Smooth muscle cell (in vitro differentiated cells): Measurements from ENCODE around the gene ZFHX2. TPM values are rescaled to one million over a fixed set of nuclear protein-coding genes. Genes with fewer than 3 reads are reported as not detected.

Experiments
- DNase-seq: peaks from one replicate; lab custom pipeline; 2025; ENCODE audit not compliant: unreplicated experiment; lab: John Stamatoyannopoulos, UW
- H2AFZ ChIP-seq: fragments of 200-600 bp; sonication (generic); 2 replicates; pipeline ENCODE4 v1.6.0; 2016; ENCODE audit warnings: antibody characterized with exemption, low read depth, mild to moderate bottlenecking
- H3F3A ChIP-seq: fragments of 200-600 bp; sonication (generic); 2 replicates; pipeline ENCODE4 v1.6.0; 2017; ENCODE audit warnings: antibody characterized with exemption, low read depth
- H3K27ac ChIP-seq: fragments of 200-600 bp; sonication (generic); 2 replicates; pipeline ENCODE4 v1.5.1; 2016; ENCODE audit warnings: low read depth, mild to moderate bottlenecking
- H3K27me3 ChIP-seq: fragments of 200-600 bp; sonication (generic); 2 replicates; pipeline ENCODE4 v1.6.1; 2016; ENCODE audit warnings: low read depth, mild to moderate bottlenecking
- H3K36me3 ChIP-seq: fragments of 200-600 bp; sonication (generic); 2 replicates; pipeline ENCODE4 v1.5.1; 2016; ENCODE audit warnings: low read depth
- H3K4me1 ChIP-seq: fragments of 200-600 bp; sonication (generic); 2 replicates; pipeline ENCODE4 v1.5.1; 2016; ENCODE audit warnings: low read depth
- H3K4me2 ChIP-seq: fragments of 200-600 bp; sonication (generic); 2 replicates; pipeline ENCODE4 v1.6.0; 2016; ENCODE audit warnings: mild to moderate bottlenecking
- H3K4me3 ChIP-seq: fragments of 200-600 bp; sonication (generic); 2 replicates; pipeline ENCODE4 v1.5.1; 2016; ENCODE audit warnings: mild to moderate bottlenecking
- H3K79me2 ChIP-seq: fragments of 200-600 bp; sonication (generic); 2 replicates; pipeline ENCODE4 v1.6.0; 2016; ENCODE audit warnings: low read depth, mild to moderate bottlenecking
- H3K9ac ChIP-seq: fragments of 200-600 bp; sonication (generic); 2 replicates; pipeline ENCODE4 v1.6.0; 2016; ENCODE audit warnings: low read depth
- H3K9me3 ChIP-seq: fragments of 200-600 bp; sonication (generic); replicated peaks from 2 replicates; pipeline ENCODE4 v1.5.1; 2016; ENCODE audit warnings: low read depth
- H4K20me1 ChIP-seq: fragments of 200-600 bp; sonication (generic); 2 replicates; pipeline ENCODE4 v1.6.0; 2016; ENCODE audit warnings: low read depth
- WGBS: methylation state at CpG from one replicate; pipeline ENCODE4 v1.1.7; 2016; ENCODE audit warnings: low lambda C conversion rate; 5-methylcytosine and 5-hydroxymethylcytosine counted together
- polyA plus RNA-seq: library from polyadenylated mRNA; unstranded; fragments of >200 nt; fragmentation: Nextera tagmentation; extraction: Ambion mirVana; gene quantifications from 2 replicates; pipeline ENCODE4 v1.2.1, GENCODE V29; 2016
- total RNA-seq: library from RNA; depleted of rRNA; stranded (reverse); fragments of >200 nt; gene quantifications from 2 replicates; pipeline ENCODE4 v1.2.3, GENCODE V29; 2014
- TF ChIP-seq, protein P1 (sequence below): fragments of 200-600 bp; sonication (generic); IDR thresholded peaks from 2 replicates; pipeline ENCODE4 v1.5.1; 2017; ENCODE audit warnings: borderline replicate concordance, mild to moderate bottlenecking, antibody characterized with exemption; ENCODE audit not compliant: insufficient read depth, poor library complexity, severe bottlenecking

The ZFHX2 gene
- total and polyA plus RNA-seq, 2 experiments from 2014 or later, result 0.27 to 1.4 TPM

DNA sequence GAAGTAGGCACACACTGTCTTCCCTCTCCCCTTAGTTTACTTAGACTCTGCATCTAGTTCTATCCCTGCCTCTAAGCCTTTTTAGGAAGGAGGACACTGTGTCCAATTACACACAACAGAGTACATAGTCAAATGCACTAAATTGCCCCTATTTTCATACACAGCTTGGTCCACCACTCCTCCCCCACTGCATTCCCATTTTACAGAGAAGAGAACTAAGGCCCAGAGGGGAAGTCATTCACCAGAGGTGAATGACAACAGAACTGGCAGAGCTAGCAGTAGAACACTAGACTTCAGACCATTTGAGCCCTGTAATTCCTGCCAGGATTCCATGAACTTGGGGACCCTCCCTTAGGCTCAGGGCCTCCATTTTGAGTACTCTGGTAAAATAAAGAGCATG, 28.2 kb upstream of the ZFHX2 start:
- Histone ChIP-seq H3K79me2 (no peaks in the 10 kb centered on the region), H3K27ac (no peak overlapping the region), H3K36me3 (no peaks in the 10 kb centered on the region), H3F3A (no peaks in the 10 kb centered on the region), H3K9ac (no peak overlapping the region), H2AFZ (no peak overlapping the region), H3K27me3 (peaks cover 53% of the 10 kb centered on the region), H3K4me1 (no peaks in the 10 kb centered on the region), H3K4me3 (no peak overlapping the region), H3K9me3 (no peaks in the 10 kb centered on the region), H4K20me1 (no peaks in the 10 kb centered on the region), H3K4me2 (no peak overlapping the region)
- TF ChIP-seq, protein P1, sequence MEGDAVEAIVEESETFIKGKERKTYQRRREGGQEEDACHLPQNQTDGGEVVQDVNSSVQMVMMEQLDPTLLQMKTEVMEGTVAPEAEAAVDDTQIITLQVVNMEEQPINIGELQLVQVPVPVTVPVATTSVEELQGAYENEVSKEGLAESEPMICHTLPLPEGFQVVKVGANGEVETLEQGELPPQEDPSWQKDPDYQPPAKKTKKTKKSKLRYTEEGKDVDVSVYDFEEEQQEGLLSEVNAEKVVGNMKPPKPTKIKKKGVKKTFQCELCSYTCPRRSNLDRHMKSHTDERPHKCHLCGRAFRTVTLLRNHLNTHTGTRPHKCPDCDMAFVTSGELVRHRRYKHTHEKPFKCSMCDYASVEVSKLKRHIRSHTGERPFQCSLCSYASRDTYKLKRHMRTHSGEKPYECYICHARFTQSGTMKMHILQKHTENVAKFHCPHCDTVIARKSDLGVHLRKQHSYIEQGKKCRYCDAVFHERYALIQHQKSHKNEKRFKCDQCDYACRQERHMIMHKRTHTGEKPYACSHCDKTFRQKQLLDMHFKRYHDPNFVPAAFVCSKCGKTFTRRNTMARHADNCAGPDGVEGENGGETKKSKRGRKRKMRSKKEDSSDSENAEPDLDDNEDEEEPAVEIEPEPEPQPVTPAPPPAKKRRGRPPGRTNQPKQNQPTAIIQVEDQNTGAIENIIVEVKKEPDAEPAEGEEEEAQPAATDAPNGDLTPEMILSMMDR, result no peak
- no peak for DNase-seq

DNA sequence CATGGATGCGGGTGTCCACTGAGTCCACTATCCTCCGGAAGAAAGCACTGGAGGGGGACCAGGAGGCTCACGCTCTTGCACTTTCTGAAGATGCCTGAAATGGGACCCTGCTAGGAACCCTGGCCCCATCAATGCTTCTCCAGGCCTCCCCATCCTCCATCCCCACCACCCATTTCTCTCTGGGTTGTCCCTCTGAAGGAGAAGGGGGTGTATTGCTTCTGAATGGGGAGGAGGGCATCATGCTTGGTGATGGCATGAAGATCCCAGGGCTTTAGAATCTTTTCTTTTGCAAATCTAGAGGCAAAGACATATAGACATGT, 27.7 kb upstream of the ZFHX2 start:
- Histone ChIP-seq H3K4me2 (no peak overlapping the region), H3K4me1 (no peaks in the 10 kb centered on the region), H3F3A (no peaks in the 10 kb centered on the region), H3K79me2 (no peaks in the 10 kb centered on the region), H3K4me3 (no peak overlapping the region), H3K36me3 (no peaks in the 10 kb centered on the region), H3K9ac (no peak overlapping the region), H3K9me3 (no peaks in the 10 kb centered on the region), H3K27me3 (peaks cover 57% of the 10 kb centered on the region), H4K20me1 (no peaks in the 10 kb centered on the region), H3K27ac (no peak overlapping the region), H2AFZ (no peak overlapping the region)
- 81% methylated on average over 3 of the region's 3 CpGs for WGBS
- DNase-seq, result no peak
- TF ChIP-seq, protein P1, result no peak

DNA sequence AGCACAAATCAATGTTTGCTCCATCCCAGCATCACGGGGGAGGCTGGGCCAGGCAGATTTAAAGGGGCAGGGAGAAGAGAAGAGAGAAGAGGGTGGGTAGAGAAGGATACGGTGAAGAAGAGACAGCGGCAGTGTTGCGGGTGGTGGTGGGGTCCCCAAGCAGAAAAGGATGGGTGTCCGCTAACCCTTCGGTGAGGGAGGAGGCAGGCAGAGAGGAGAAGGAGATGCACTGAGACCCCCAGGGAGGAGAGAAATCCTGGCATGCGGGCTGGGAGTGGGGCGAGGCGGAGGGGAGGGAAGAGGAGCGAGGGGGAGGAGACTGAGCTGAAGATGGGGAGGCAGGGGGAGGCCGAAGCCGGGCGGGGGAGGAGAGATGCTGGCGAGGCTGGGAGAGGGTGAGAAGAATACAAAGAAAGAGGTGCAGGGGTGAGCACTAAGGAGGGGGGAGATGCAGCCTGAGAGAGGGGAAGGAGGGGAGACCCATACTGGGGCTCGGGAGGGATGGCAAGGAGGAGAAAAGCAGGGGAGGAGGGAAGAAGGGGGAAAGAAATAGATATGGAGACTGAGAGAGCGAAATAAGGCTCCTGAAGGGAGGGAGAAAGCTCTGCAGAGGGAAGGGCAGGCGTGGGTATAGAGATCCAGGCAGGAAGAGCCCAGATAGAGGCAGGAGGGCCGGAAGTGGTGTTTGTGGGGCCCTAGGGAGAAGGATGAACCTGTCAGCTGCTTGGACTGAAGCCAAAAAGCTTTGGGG, 27.2 kb upstream of the ZFHX2 start, which contains the start of gene JPH4:
JPH4 (minus strand) TSS at position 231 of the 751 bp plus-strand sequence. CDS start 1,337 bp downstream, outside the sequence.
- H3K27ac ChIP-seq, result no peak within 1 kb of the TSS
- H3K9ac ChIP-seq, result no peak within 1 kb of the TSS
- peaks cover 57% of the 10 kb centered on the region for H3K27me3 ChIP-seq
- DNase-seq, result no peak
- H3K79me2 ChIP-seq, result no peaks in the 10 kb centered on the region
- H4K20me1 ChIP-seq, result no peaks in the 10 kb centered on the region
- peak within 1 kb of the TSS; percentile 74 for H3K4me2 ChIP-seq
- H3K4me3 ChIP-seq, result peak within 1 kb of the TSS; percentile 21
- H2AFZ ChIP-seq, result no peak within 1 kb of the TSS
- WGBS, result 19% methylated on average over 9 of the region's 18 CpGs
- H3K9me3 ChIP-seq, result no peaks in the 10 kb centered on the region
- no peaks in the 10 kb centered on the region for H3K4me1 ChIP-seq
- H3K36me3 ChIP-seq, result no peaks in the 10 kb centered on the region
- H3F3A ChIP-seq, result no peaks in the 10 kb centered on the region
- TF ChIP-seq, protein P1, result no peak
